ENCODE data around the gene ZBTB21.
"Not testable (repeated sequence)": the region's sequence is repeated elsewhere in the genome, so short reads cannot be mapped to it uniquely, and the experiment has no call there.

ZBTB21 gene

DNA sequence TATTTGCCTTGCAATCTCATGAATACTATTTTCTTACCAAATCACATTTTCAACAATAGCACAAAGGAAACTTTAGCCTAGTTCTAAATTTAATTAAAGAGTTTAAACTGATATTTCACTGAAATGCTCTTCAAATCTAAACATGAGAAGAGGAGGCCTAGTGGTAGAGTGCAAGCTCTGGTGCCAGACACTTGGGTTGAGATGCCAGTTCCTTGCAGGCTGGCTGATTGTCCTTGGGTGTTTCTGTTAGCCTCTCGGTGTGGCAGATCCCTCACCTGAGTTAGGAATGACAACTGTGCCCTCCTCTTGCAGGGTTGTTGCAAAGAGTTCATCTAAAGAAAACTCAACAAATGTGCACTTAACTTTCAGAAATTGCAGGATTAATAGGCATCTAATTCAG, 12.5 kb downstream of the ZBTB21 start:
- CTCF ChIA-PET = no interaction called here
- TF ChIP-seq, protein P1, sequence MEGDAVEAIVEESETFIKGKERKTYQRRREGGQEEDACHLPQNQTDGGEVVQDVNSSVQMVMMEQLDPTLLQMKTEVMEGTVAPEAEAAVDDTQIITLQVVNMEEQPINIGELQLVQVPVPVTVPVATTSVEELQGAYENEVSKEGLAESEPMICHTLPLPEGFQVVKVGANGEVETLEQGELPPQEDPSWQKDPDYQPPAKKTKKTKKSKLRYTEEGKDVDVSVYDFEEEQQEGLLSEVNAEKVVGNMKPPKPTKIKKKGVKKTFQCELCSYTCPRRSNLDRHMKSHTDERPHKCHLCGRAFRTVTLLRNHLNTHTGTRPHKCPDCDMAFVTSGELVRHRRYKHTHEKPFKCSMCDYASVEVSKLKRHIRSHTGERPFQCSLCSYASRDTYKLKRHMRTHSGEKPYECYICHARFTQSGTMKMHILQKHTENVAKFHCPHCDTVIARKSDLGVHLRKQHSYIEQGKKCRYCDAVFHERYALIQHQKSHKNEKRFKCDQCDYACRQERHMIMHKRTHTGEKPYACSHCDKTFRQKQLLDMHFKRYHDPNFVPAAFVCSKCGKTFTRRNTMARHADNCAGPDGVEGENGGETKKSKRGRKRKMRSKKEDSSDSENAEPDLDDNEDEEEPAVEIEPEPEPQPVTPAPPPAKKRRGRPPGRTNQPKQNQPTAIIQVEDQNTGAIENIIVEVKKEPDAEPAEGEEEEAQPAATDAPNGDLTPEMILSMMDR (IDR thresholded peaks at IDR 0.05; ENCODE audit: insufficient read depth, low read length, missing control alignments) = no peak
- no peak for DNase-seq (ENCODE audit: low read depth, low spot score)
- POLR2A ChIA-PET = no interaction called here
- no peak overlapping the region for H3K4me3 ChIP-seq (ENCODE audit: low read depth, low read length)

DNA sequence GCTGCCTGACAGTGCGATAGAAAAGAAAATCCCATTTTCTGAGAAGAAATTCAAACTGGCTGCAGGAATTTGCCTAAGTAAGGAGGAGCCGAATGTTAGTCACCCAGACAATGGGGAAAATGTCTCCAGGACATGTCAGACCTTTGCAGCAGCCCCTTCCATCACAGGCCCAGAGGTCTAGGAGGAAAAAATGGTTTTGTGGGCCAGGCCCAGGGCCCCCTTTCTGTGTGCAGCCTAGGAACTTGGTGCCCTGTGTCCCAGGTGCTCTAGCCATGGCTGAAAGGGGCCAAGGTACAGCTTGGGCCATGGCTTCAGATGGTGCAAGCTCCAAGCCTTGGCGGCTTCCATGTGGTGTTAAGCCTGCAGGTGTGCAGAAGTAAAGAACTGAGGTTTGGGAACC, 14.6 kb downstream of the ZBTB21 start:
- H3K4me3 ChIP-seq (ENCODE audit: low read depth, low read length) = no peak overlapping the region
- TF ChIP-seq, protein P1 (IDR thresholded peaks at IDR 0.05; ENCODE audit: insufficient read depth, low read length, missing control alignments) = no peak
- CTCF ChIA-PET = no interaction called here
- POLR2A ChIA-PET = no interaction called here
- no peak for DNase-seq (ENCODE audit: low read depth, low spot score)

DNA sequence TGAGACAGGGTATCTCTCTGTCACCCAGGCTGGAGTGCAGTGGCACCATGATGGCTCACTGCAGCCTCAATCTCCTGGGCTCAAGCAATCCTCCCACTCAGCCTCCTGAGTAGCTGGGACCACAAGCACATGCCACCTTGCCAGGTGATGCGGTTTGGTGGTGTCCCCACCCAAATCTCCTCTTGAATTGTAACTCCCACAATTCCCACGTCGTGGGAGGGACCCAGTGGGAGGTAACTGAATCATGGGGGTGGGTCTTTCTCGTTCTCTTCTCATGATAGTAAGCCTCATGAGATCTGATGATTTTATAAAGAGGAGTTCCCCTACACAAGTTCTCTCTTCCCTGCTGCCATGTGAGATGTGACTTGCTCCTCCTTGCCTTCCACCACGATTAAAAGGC, 15.5 kb downstream of the ZBTB21 start:
- ChIA-PET POLR2A (interaction anchor here (1.2 kb wide), 1 partner anchor 8 kb away, joined by 10 read pairs; no protein-coding TSS in a partner anchor), CTCF (interaction anchor here (1.2 to 2.0 kb wide), 3 partner anchors 10 to 151 kb away, joined by 3 to 7 read pairs (median 3); no protein-coding TSS in a partner anchor)
- not testable (repeated sequence) for H3K4me3 ChIP-seq (ENCODE audit: low read depth, low read length); DNase-seq (ENCODE audit: low read depth, low spot score)

DNA sequence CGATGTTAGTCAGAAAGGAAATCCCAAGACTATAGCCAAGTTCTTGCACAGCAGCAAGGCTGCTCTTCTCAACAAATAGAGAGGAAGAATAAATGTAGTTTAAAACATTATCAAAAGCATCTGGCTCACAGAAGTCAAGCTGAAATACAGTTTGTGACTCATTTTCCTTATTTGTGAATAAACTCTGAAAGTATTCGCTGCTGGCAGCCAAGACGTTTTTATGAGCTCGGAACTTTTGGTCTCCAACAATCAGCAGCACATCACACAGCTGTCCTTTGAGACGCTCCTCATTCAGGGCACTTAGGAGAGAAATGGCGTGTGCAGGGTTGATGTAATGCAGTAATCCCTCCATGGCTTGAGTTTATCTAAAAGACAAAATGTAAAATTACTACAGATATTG, 16.4 kb downstream of the ZBTB21 start:
- POLR2A ChIA-PET = interaction anchor here (0.5 to 1.2 kb wide), 4 partner anchors 9 to 242 kb away, joined by 3 to 10 read pairs (median 4); no protein-coding TSS in a partner anchor

DNA sequence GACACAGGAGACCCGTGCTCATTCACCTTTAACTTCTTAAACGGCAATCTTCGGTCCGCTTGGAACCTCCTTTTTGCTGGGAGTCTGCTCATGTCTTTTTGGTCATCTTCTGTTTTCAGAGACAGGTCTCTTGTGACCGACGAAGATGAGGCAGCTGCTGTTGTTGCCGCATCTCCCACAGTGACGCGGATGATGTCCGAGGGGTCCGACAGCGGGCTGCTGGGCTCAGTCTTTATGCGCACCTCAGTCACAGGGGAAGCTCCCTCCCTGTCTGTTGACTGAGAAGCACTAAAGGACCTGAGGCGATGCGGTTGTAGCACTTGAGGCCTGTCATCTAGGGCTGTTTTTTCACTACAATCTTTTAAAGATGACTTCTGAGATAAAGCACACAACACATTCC, 17.6 kb downstream of the ZBTB21 start:
- H3K4me3 ChIP-seq (ENCODE audit: low read depth, low read length) = no peak overlapping the region
- ChIA-PET POLR2A (no interaction called here), CTCF (interaction anchor here (1.5 to 2.0 kb wide), 2 partner anchors 11 to 125 kb away, joined by 3 to 7 read pairs; no protein-coding TSS in a partner anchor)
- no peak for DNase-seq (ENCODE audit: low read depth, low spot score)
- TF ChIP-seq, protein P1 (IDR thresholded peaks at IDR 0.05; ENCODE audit: insufficient read depth, low read length, missing control alignments) = no peak

More for the DNA sequence above, 16.4 kb downstream of the ZBTB21 start:
- H3K4me3 ChIP-seq (ENCODE audit: low read depth, low read length) = no peak overlapping the region
- CTCF ChIA-PET = interaction anchor here (0.7 to 2.0 kb wide), 4 partner anchors 11 to 152 kb away, joined by 3 to 7 read pairs (median 3); no protein-coding TSS in a partner anchor
- DNase-seq (ENCODE audit: low read depth, low spot score) = peak; percentile 61
- TF ChIP-seq, protein P1 (IDR thresholded peaks at IDR 0.05; ENCODE audit: insufficient read depth, low read length, missing control alignments) = no peak

DNA sequence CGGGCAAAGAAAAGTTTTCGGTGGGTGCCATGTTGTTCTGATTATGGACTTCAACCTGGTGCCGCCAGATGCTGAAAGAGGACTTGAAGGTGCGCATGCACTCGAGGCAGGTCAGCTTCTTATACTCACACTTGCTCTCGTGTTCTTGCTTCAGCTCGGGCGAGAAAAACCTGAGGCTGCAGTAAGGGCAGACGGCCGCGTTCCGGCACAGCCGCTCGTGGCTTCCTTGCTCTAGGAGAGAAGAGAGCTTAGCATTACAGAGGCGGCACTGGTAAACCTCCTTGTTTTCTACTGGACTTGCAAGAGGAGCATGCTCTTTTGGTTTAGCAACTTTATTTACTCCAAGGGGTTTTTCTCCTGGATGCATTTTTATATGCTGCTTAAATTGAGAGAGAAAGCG, 18.5 kb downstream of the ZBTB21 start:
- DNase-seq (ENCODE audit: low read depth, low spot score) = no peak
- TF ChIP-seq, protein P1 (IDR thresholded peaks at IDR 0.05; ENCODE audit: insufficient read depth, low read length, missing control alignments) = no peak
- POLR2A ChIA-PET = no interaction called here
- no peak overlapping the region for H3K4me3 ChIP-seq (ENCODE audit: low read depth, low read length)
- CTCF ChIA-PET = interaction anchor here (1.0 to 1.5 kb wide), 3 partner anchors 9 to 23 kb away, joined by 3 to 4 read pairs (median 3); no protein-coding TSS in a partner anchor

DNA sequence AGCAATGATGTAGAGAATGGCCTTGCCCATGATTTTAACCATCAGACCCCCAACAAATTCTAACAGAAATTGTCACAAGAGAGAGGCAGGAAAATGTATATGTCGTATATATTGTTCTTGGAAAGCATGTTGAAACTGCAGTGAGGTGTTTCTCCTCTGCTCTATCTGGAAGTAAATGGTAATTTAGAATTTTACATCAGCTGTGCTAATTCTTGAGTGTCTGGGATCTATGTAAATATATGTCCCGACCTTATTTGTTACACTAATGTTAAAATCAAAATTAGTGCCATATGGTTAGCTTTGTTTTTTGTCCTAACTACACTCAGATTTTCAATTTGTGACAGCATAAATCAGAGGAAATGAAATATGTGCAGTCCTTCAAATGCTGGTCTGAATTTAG, 20.5 kb downstream of the ZBTB21 start:
- no peak overlapping the region for H3K4me3 ChIP-seq (ENCODE audit: low read depth, low read length)
- CTCF ChIA-PET = no interaction called here
- POLR2A ChIA-PET = no interaction called here
- TF ChIP-seq, protein P1 (IDR thresholded peaks at IDR 0.05; ENCODE audit: insufficient read depth, low read length, missing control alignments) = no peak
- no peak for DNase-seq (ENCODE audit: low read depth, low spot score)
